GM23338 (cell line): Measurements from ENCODE around the gene KCTD3. TPM values are rescaled to one million over a fixed set of nuclear protein-coding genes. Genes with fewer than 3 reads are reported as not detected.

ENCODE experiments used
- ATAC-seq: fragments of 200-7000 bp; cut with Tn5 transposase; 3 replicates; pipeline ENCODE4 v1.9.1; 2020
- DNase-seq: peaks from one replicate; pipeline ENCODE4 v3.0.0-alpha.2; 2015; ENCODE audit warnings: low spot score
- H2AFZ ChIP-seq: fragments of 200-600 bp; sonication (generic); 2 replicates; pipeline ENCODE4 v1.8.0; 2016; ENCODE audit warnings: antibody characterized with exemption, mild to moderate bottlenecking, moderate library complexity
- H3F3A ChIP-seq: fragments of 200-600 bp; sonication (generic); replicated peaks from 2 replicates; pipeline ENCODE4 v1.8.0; 2017; ENCODE audit warnings: antibody characterized with exemption, mixed run types, low read depth
- H3K27ac ChIP-seq: fragments of 200-600 bp; sonication (generic); 2 replicates; pipeline ENCODE4 v1.6.1; 2016; ENCODE audit warnings: low read depth
- H3K27me3 ChIP-seq: fragments of 200-600 bp; sonication (generic); 2 replicates; pipeline ENCODE4 v1.8.0; 2016; ENCODE audit warnings: mild to moderate bottlenecking, mixed run types, moderate library complexity; ENCODE audit not compliant: insufficient read depth
- H3K36me3 ChIP-seq: fragments of 200-600 bp; sonication (generic); 2 replicates; pipeline ENCODE4 v1.8.0; 2016; ENCODE audit warnings: mild to moderate bottlenecking; ENCODE audit not compliant: insufficient read depth
- H3K4me1 ChIP-seq: fragments of 200-600 bp; sonication (generic); 2 replicates; pipeline ENCODE4 v1.8.0; 2016; ENCODE audit warnings: mild to moderate bottlenecking, moderate library complexity; ENCODE audit not compliant: insufficient read depth
- H3K4me2 ChIP-seq: fragments of 200-600 bp; sonication (generic); 2 replicates; pipeline ENCODE4 v1.7.1; 2017; ENCODE audit warnings: mixed run types
- H3K4me3 ChIP-seq: fragments of 200-600 bp; sonication (generic); 2 replicates; pipeline ENCODE4 v1.6.1; 2016; ENCODE audit warnings: mixed run types
- H3K79me2 ChIP-seq: fragments of 200-600 bp; sonication (generic); replicated peaks from 2 replicates; pipeline ENCODE4 v1.8.0; 2017; ENCODE audit warnings: mild to moderate bottlenecking; ENCODE audit not compliant: insufficient read depth
- H3K9me2 ChIP-seq: fragments of 200-600 bp; sonication (generic); 2 replicates; pipeline ENCODE4 v1.8.0; 2017; ENCODE audit not compliant: insufficient read depth
- H4K20me1 ChIP-seq: fragments of 200-600 bp; sonication (generic); replicated peaks from 2 replicates; pipeline ENCODE4 v1.8.0; 2017; ENCODE audit warnings: mild to moderate bottlenecking; ENCODE audit not compliant: insufficient read depth
- H3K27ac Mint-ChIP-seq: 2 replicates; pipeline ENCODE4 v1.8.0; 2020; ENCODE audit warnings: inconsistent platforms, mild to moderate bottlenecking, moderate library complexity, mixed read lengths
- H3K27me3 Mint-ChIP-seq: 3 replicates; pipeline ENCODE4 v1.8.0; 2022; ENCODE audit warnings: low read depth, mild to moderate bottlenecking, moderate library complexity, mixed read lengths, inconsistent platforms; ENCODE audit not compliant: insufficient read depth, poor library complexity
- H3K36me3 Mint-ChIP-seq: 3 replicates; pipeline ENCODE4 v1.8.0; 2021; ENCODE audit warnings: low read depth, mild to moderate bottlenecking, inconsistent platforms, moderate library complexity, mixed read lengths
- H3K4me1 Mint-ChIP-seq: 3 replicates; pipeline ENCODE4 v1.8.0; 2020; ENCODE audit warnings: mild to moderate bottlenecking, inconsistent platforms, mixed read lengths
- H3K4me3 Mint-ChIP-seq: 3 replicates; pipeline ENCODE4 v1.8.0; 2021; ENCODE audit warnings: moderate library complexity, mild to moderate bottlenecking, inconsistent platforms, mixed read lengths
- H3K9me3 Mint-ChIP-seq: 3 replicates; pipeline ENCODE4 v1.8.0; 2020; ENCODE audit warnings: moderate library complexity, mild to moderate bottlenecking, inconsistent platforms, mixed read lengths
- EZH2 ChIP-seq: fragments of 200-600 bp; sonication (generic); IDR thresholded peaks from one replicate; pipeline ENCODE4 v1.8.0; 2017; ENCODE audit warnings: antibody characterized with exemption, mild to moderate bottlenecking, low read depth; ENCODE audit not compliant: unreplicated experiment
- EZH2phosphoT487 ChIP-seq: fragments of 200-600 bp; sonication (generic); IDR thresholded peaks from one replicate; pipeline ENCODE4 v1.8.1; 2018; ENCODE audit warnings: antibody characterized with exemption; ENCODE audit not compliant: unreplicated experiment
- JUNB ChIP-seq: IDR thresholded peaks from one replicate; pipeline ENCODE4 v1.6.1; 2016; ENCODE audit warnings: antibody characterized with exemption; ENCODE audit not compliant: unreplicated experiment
- NANOG ChIP-seq: IDR thresholded peaks from 2 replicates; pipeline ENCODE4 v1.6.1; 2016; ENCODE audit warnings: antibody characterized with exemption, borderline replicate concordance
- POLR2AphosphoS5 ChIP-seq: IDR thresholded peaks from 2 replicates; pipeline ENCODE4 v1.6.1; 2016; ENCODE audit warnings: antibody characterized with exemption, low read depth
- ZNF114 ChIP-seq: fragments of 250-450 bp; sonication (Bioruptor Pico); IDR thresholded peaks from 2 replicates; pipeline ENCODE4 v1.5.0; 2020; ENCODE audit warnings: mild to moderate bottlenecking, moderate library complexity
- ZNF331 ChIP-seq: fragments of 250-450 bp; sonication (Bioruptor Pico); IDR thresholded peaks from 2 replicates; pipeline ENCODE4 v1.5.0; 2020; ENCODE audit warnings: low read depth, mild to moderate bottlenecking, moderate library complexity
- polyA plus RNA-seq: library from polyadenylated mRNA; unstranded; fragments of >200 nt; fragmentation: Nextera tagmentation; extraction: Ambion mirVana; gene quantifications from 2 replicates; pipeline ENCODE4 v1.2.1, GENCODE V29; 2016
- total RNA-seq: library from RNA; depleted of rRNA; stranded (reverse); fragments of >200 nt; shearing (Covaris generic); gene quantifications from 2 replicates; pipeline ENCODE4 v1.2.3, GENCODE V29; 2014
- TF ChIP-seq, protein P1 (sequence below), 2 experiments: fragments of 200-600 bp in 1 of 2; sonication (generic) in 1 of 2; conservative IDR thresholded peaks; 2 replicates each; pipeline versions ENCODE4 v1.5.1 to v1.6.1; 2016 to 2017; ENCODE audit warnings: antibody characterized with exemption in 2 of 2, low read depth in 2 of 2, mild to moderate bottlenecking in 2 of 2, moderate library complexity in 1 of 2
- TF ChIP-seq, protein P2 (sequence below): fragments of 250-450 bp; sonication (Bioruptor Pico); IDR thresholded peaks from 2 replicates; pipeline ENCODE4 v1.5.0; 2020; ENCODE audit warnings: mild to moderate bottlenecking, moderate library complexity
- TF ChIP-seq, protein P3 (sequence below): IDR thresholded peaks from 2 replicates; pipeline ENCODE4 v1.6.1; 2016; ENCODE audit warnings: antibody characterized with exemption
- TF ChIP-seq, protein P4 (sequence below): IDR thresholded peaks from one replicate; pipeline ENCODE4 v1.6.1; 2018; ENCODE audit warnings: antibody characterized with exemption; ENCODE audit not compliant: unreplicated experiment

KCTD3 gene
- total and polyA plus RNA-seq, 2 experiments from 2014 or later, result 29.4 to 60.3 TPM

DNA sequence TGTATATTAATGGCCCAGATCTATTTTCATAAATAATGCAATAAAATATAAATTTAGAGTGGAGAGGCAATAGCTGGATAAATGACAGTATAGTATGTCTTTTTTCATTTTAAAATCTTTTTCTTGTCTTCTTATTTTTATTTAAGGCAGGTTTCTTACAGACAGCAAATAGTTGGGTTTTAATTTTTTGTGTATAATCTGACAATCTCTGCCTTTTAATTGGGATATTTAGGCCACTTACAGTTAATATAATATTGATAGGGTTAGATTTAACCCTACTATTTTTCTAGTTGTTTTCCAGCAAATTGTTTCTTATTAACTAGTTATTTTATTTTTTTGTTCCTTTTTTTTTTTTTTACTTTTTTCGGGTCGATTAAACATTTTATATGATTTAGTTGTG, 23.3 kb upstream of the KCTD3 start:
- no peak overlapping the region for H3K27ac Mint-ChIP-seq
- no peaks in the 10 kb centered on the region for H3K27me3 Mint-ChIP-seq
- Histone ChIP-seq H3K4me3 (no peak overlapping the region), H3K36me3 (no peaks in the 10 kb centered on the region), H2AFZ (no peak overlapping the region), H3K4me1 (no peaks in the 10 kb centered on the region), H3K4me2 (no peak overlapping the region), H4K20me1 (no peaks in the 10 kb centered on the region), H3K79me2 (no peaks in the 10 kb centered on the region), H3F3A (no peaks in the 10 kb centered on the region), H3K27ac (no peak overlapping the region), H3K27me3 (no peaks in the 10 kb centered on the region), H3K9me2 (0 out of 2 replicates have a peak, but pooled peaks cover 2% of the 10 kb centered on the region)
- TF ChIP-seq NANOG, result no peak
- no peak for TF ChIP-seq JUNB
- TF ChIP-seq, protein P1, sequence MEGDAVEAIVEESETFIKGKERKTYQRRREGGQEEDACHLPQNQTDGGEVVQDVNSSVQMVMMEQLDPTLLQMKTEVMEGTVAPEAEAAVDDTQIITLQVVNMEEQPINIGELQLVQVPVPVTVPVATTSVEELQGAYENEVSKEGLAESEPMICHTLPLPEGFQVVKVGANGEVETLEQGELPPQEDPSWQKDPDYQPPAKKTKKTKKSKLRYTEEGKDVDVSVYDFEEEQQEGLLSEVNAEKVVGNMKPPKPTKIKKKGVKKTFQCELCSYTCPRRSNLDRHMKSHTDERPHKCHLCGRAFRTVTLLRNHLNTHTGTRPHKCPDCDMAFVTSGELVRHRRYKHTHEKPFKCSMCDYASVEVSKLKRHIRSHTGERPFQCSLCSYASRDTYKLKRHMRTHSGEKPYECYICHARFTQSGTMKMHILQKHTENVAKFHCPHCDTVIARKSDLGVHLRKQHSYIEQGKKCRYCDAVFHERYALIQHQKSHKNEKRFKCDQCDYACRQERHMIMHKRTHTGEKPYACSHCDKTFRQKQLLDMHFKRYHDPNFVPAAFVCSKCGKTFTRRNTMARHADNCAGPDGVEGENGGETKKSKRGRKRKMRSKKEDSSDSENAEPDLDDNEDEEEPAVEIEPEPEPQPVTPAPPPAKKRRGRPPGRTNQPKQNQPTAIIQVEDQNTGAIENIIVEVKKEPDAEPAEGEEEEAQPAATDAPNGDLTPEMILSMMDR (conservative IDR thresholded peaks at IDR 0.05; ENCODE audit: low read depth in 2 of 2), result no peak
- TF ChIP-seq ZNF114, result no peak
- TF ChIP-seq ZNF331 (CRISPR knock-in tag), result no peak
- TF ChIP-seq, protein P2, sequence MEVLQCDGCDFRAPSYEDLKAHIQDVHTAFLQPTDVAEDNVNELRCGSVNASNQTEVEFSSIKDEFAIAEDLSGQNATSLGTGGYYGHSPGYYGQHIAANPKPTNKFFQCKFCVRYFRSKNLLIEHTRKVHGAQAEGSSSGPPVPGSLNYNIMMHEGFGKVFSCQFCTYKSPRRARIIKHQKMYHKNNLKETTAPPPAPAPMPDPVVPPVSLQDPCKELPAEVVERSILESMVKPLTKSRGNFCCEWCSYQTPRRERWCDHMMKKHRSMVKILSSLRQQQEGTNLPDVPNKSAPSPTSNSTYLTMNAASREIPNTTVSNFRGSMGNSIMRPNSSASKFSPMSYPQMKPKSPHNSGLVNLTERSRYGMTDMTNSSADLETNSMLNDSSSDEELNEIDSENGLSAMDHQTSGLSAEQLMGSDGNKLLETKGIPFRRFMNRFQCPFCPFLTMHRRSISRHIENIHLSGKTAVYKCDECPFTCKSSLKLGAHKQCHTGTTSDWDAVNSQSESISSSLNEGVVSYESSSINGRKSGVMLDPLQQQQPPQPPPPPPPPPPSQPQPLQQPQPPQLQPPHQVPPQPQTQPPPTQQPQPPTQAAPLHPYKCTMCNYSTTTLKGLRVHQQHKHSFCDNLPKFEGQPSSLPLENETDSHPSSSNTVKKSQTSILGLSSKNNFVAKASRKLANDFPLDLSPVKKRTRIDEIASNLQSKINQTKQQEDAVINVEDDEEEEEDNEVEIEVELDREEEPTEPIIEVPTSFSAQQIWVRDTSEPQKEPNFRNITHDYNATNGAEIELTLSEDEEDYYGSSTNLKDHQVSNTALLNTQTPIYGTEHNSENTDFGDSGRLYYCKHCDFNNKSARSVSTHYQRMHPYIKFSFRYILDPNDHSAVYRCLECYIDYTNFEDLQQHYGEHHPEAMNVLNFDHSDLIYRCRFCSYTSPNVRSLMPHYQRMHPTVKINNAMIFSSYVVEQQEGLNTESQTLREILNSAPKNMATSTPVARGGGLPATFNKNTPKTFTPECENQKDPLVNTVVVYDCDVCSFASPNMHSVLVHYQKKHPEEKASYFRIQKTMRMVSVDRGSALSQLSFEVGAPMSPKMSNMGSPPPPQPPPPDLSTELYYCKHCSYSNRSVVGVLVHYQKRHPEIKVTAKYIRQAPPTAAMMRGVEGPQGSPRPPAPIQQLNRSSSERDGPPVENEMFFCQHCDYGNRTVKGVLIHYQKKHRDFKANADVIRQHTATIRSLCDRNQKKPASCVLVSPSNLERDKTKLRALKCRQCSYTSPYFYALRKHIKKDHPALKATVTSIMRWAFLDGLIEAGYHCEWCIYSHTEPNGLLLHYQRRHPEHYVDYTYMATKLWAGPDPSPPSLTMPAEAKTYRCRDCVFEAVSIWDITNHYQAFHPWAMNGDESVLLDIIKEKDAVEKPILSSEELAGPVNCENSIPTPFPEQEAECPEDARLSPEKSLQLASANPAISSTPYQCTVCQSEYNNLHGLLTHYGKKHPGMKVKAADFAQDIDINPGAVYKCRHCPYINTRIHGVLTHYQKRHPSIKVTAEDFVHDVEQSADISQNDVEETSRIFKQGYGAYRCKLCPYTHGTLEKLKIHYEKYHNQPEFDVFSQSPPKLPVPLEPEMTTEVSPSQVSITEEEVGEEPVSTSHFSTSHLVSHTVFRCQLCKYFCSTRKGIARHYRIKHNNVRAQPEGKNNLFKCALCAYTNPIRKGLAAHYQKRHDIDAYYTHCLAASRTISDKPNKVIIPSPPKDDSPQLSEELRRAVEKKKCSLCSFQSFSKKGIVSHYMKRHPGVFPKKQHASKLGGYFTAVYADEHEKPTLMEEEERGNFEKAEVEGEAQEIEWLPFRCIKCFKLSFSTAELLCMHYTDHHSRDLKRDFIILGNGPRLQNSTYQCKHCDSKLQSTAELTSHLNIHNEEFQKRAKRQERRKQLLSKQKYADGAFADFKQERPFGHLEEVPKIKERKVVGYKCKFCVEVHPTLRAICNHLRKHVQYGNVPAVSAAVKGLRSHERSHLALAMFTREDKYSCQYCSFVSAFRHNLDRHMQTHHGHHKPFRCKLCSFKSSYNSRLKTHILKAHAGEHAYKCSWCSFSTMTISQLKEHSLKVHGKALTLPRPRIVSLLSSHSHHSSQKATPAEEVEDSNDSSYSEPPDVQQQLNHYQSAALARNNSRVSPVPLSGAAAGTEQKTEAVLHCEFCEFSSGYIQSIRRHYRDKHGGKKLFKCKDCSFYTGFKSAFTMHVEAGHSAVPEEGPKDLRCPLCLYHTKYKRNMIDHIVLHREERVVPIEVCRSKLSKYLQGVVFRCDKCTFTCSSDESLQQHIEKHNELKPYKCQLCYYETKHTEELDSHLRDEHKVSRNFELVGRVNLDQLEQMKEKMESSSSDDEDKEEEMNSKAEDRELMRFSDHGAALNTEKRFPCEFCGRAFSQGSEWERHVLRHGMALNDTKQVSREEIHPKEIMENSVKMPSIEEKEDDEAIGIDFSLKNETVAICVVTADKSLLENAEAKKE (CRISPR knock-in tag), result no peak
- TF ChIP-seq EZH2phosphoT487, result no peak
- TF ChIP-seq, protein P3, sequence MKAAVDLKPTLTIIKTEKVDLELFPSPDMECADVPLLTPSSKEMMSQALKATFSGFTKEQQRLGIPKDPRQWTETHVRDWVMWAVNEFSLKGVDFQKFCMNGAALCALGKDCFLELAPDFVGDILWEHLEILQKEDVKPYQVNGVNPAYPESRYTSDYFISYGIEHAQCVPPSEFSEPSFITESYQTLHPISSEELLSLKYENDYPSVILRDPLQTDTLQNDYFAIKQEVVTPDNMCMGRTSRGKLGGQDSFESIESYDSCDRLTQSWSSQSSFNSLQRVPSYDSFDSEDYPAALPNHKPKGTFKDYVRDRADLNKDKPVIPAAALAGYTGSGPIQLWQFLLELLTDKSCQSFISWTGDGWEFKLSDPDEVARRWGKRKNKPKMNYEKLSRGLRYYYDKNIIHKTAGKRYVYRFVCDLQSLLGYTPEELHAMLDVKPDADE, result no peak
- TF ChIP-seq POLR2AphosphoS5, result no peak
- TF ChIP-seq EZH2, result no peak
- TF ChIP-seq, protein P4, sequence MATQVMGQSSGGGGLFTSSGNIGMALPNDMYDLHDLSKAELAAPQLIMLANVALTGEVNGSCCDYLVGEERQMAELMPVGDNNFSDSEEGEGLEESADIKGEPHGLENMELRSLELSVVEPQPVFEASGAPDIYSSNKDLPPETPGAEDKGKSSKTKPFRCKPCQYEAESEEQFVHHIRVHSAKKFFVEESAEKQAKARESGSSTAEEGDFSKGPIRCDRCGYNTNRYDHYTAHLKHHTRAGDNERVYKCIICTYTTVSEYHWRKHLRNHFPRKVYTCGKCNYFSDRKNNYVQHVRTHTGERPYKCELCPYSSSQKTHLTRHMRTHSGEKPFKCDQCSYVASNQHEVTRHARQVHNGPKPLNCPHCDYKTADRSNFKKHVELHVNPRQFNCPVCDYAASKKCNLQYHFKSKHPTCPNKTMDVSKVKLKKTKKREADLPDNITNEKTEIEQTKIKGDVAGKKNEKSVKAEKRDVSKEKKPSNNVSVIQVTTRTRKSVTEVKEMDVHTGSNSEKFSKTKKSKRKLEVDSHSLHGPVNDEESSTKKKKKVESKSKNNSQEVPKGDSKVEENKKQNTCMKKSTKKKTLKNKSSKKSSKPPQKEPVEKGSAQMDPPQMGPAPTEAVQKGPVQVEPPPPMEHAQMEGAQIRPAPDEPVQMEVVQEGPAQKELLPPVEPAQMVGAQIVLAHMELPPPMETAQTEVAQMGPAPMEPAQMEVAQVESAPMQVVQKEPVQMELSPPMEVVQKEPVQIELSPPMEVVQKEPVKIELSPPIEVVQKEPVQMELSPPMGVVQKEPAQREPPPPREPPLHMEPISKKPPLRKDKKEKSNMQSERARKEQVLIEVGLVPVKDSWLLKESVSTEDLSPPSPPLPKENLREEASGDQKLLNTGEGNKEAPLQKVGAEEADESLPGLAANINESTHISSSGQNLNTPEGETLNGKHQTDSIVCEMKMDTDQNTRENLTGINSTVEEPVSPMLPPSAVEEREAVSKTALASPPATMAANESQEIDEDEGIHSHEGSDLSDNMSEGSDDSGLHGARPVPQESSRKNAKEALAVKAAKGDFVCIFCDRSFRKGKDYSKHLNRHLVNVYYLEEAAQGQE, result no peak
- no peaks in the 10 kb centered on the region; the same call in 2 of the 3 replicates for H3K4me1 Mint-ChIP-seq
- H3K36me3 Mint-ChIP-seq, result peaks cover 4% of the 10 kb centered on the region; the same call in 1 of the 3 replicates
- ATAC-seq, result no peak
- peaks cover 14% of the 10 kb centered on the region; the same call in 2 of the 3 replicates for H3K9me3 Mint-ChIP-seq
- H3K4me3 Mint-ChIP-seq, result no peak overlapping the region
- no peak for DNase-seq
